Tracheal epithelial cell (primary cell): Measurements from ENCODE around the gene PPP1R27. TPM values are rescaled to one million over a fixed set of nuclear protein-coding genes. Genes with fewer than 3 reads are reported as not detected.

ENCODE experiments used
- total RNA-seq: library from RNA; depleted of rRNA; stranded (reverse); fragments of >200 nt; gene quantifications from 2 replicates; pipeline ENCODE4 v1.2.1, GENCODE V29; 2014

Gene PPP1R27
- not detected in 2 replicates for total RNA-seq

GRCh38 chr17:81834831-81835267 lies at the start of gene PPP1R27:
Gene PPP1R27 (minus strand): TSS chr17:81835050. CDS start chr17:81834953, 97 bp downstream.

GRCh38 chr17:81870981-81871386 lies 36.1 kb upstream of the PPP1R27 start, which contains the start of gene ARHGDIA:
Gene ARHGDIA (minus strand): TSS chr17:81871337. CDS start chr17:81869930, 1,407 bp downstream.

GRCh38 chr17:81859906-81860755 lies 25.3 kb upstream of the PPP1R27 start, which contains the start of gene P4HB:
Gene P4HB (minus strand): TSS chr17:81860535. CDS start chr17:81860471, 64 bp downstream.

GRCh38 chr17:81833160-81833920 lies 1.5 kb downstream of the PPP1R27 start, which contains the start of gene MCRIP1:
Gene MCRIP1 (minus strand): TSS chr17:81833291. CDS start chr17:81824506, 8,785 bp downstream.

GRCh38 chr17:81803728-81804558 lies 30.9 kb downstream of the PPP1R27 start, which contains the start of gene GCGR:
Gene GCGR (plus strand): TSS chr17:81804150. CDS start chr17:81809019, 4,869 bp downstream.

Other genes starting within 250 kb of the PPP1R27 start
- gene NPLOC4, start 197.9 kb downstream of the PPP1R27 start, total RNA-seq, result 44.3 and 48.9 TPM in 2 replicates
- gene TSPAN10, start 197.9 kb downstream of the PPP1R27 start, total RNA-seq, result 0.21 and 0.48 TPM in 2 replicates
- 0.72 TPM in 1 of 2 replicates, not detected in the other for gene PDE6G, start 178.5 kb downstream of the PPP1R27 start, total RNA-seq
- gene OXLD1, start 168.4 kb downstream of the PPP1R27 start, total RNA-seq, result 57.8 and 61.0 TPM in 2 replicates
- gene CCDC137, start 168.3 kb downstream of the PPP1R27 start, total RNA-seq, result 5.8 and 8.7 TPM in 2 replicates
- 21.7 and 27.2 TPM in 2 replicates for gene ARL16, start 151.3 kb downstream of the PPP1R27 start, total RNA-seq
- 91.4 and 114 TPM in 2 replicates for gene HGS, start 151.0 kb downstream of the PPP1R27 start, total RNA-seq
- gene MRPL12, start 131.7 kb downstream of the PPP1R27 start, total RNA-seq, result 6.3 and 9.8 TPM in 2 replicates
- 27.9 and 34.5 TPM in 2 replicates for gene SLC25A10, start 122.8 kb downstream of the PPP1R27 start, total RNA-seq
- gene GCGR, start 30.9 kb downstream of the PPP1R27 start, total RNA-seq, result not detected in 2 replicates
- gene MCRIP1, start 1.8 kb downstream of the PPP1R27 start, total RNA-seq, result 31.5 and 63.1 TPM in 2 replicates
- gene P4HB, start 25.5 kb upstream of the PPP1R27 start, total RNA-seq, result 624 and 855 TPM in 2 replicates
- 124 and 148 TPM in 2 replicates for gene ARHGDIA, start 36.3 kb upstream of the PPP1R27 start, total RNA-seq
- gene ALYREF, start 56.5 kb upstream of the PPP1R27 start, total RNA-seq, result 61.4 and 116 TPM in 2 replicates
- 130 and 132 TPM in 2 replicates for gene ANAPC11, start 56.7 kb upstream of the PPP1R27 start, total RNA-seq
- 1.9 and 2.6 TPM in 2 replicates for gene NPB, start 67.2 kb upstream of the PPP1R27 start, total RNA-seq
- gene PCYT2, start 76.3 kb upstream of the PPP1R27 start, total RNA-seq, result 24.3 and 34.5 TPM in 2 replicates
- 26.9 and 29.9 TPM in 2 replicates for gene SIRT7, start 83.1 kb upstream of the PPP1R27 start, total RNA-seq
- 16.9 and 22.2 TPM in 2 replicates for gene MAFG, start 92.7 kb upstream of the PPP1R27 start, total RNA-seq
- 126 and 176 TPM in 2 replicates for gene PYCR1, start 102.2 kb upstream of the PPP1R27 start, total RNA-seq
- not detected in 2 replicates for gene MYADML2, start 112.2 kb upstream of the PPP1R27 start, total RNA-seq
- not detected in 2 replicates for gene NOTUM, start 126.1 kb upstream of the PPP1R27 start, total RNA-seq
- 16.1 and 23.4 TPM in 2 replicates for gene ASPSCR1, start 142.6 kb upstream of the PPP1R27 start, total RNA-seq
- 28.2 and 45.0 TPM in 2 replicates for gene CENPX, start 187.8 kb upstream of the PPP1R27 start, total RNA-seq
- 12.3 and 13.9 TPM in 2 replicates for gene LRRC45, start 188.3 kb upstream of the PPP1R27 start, total RNA-seq
- 14.3 and 40.7 TPM in 2 replicates for gene RAC3, start 196.6 kb upstream of the PPP1R27 start, total RNA-seq
- gene DCXR, start 202.6 kb upstream of the PPP1R27 start, total RNA-seq, result 82.7 and 109 TPM in 2 replicates
- 36.1 and 37.5 TPM in 2 replicates for gene RFNG, start 216.8 kb upstream of the PPP1R27 start, total RNA-seq
- 81.8 and 87.5 TPM in 2 replicates for gene GPS1, start 216.8 kb upstream of the PPP1R27 start, total RNA-seq
- gene DUS1L, start 230.8 kb upstream of the PPP1R27 start, total RNA-seq, result 113 and 146 TPM in 2 replicates